Sigmoid colon (tissue), 4 donors: Measurements from ENCODE around the gene ZNF547.

Experiments used
- CTCF ChIP-seq, 4 experiments: fragments of 450-650 bp in 3 of 4; fragments of 200-600 bp in 1 of 4; IDR thresholded peaks; one replicate each; pipeline ENCODE4 v1.5.1; 2016 to 2019; ENCODE audit warnings: antibody characterized with exemption in 4 of 4, mild to moderate bottlenecking in 3 of 4, moderate library complexity in 2 of 4
- EP300 ChIP-seq, 4 donors: sonication (generic); formaldehyde crosslinking; IDR thresholded peaks; one replicate each; pipeline ENCODE4 v1.6.1; 2017; ENCODE audit warnings: antibody characterized with exemption in 4 of 4
- POLR2A ChIP-seq, 2 donors: fragments of 450-650 bp; IDR thresholded peaks; one replicate each; pipeline ENCODE4 v1.6.1; 2016; ENCODE audit warnings: antibody characterized with exemption in 2 of 2, mild to moderate bottlenecking in 2 of 2, moderate library complexity in 2 of 2
- POLR2AphosphoS5 ChIP-seq, 4 donors: sonication (generic); formaldehyde crosslinking; IDR thresholded peaks; one replicate each; pipeline ENCODE4 v1.6.1; 2017; ENCODE audit warnings: antibody characterized with exemption in 4 of 4

DNA sequence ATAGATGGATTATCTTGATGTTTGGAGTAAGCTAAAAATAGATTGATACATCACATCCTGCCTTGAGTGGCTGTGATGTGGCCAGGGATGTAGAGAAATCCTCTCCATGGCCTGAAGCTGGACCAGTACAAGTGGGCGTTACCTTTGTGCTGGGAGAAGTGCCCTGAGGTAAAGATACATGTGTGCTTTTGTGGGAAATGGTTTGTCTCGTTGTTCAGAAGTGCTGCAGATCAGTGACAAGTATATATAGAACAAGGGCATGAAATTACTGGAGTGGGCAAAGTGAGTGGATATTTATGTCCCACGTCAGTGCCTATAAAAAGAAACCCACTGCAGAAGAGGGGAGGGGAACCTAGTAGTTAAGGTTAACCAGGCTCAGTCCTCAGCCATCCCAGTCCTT lies 24.5 kb upstream of the ZNF547 start:
- TF ChIP-seq CTCF (IDR thresholded peaks at IDR 0.05): no peak
- TF ChIP-seq POLR2AphosphoS5 (IDR thresholded peaks at IDR 0.05): no peak
- TF ChIP-seq POLR2A (IDR thresholded peaks at IDR 0.05): no peak
- no peak for TF ChIP-seq EP300 (IDR thresholded peaks at IDR 0.05)
